WTC11 (cell line): ENCODE results near the gene VAV2. TPM values are rescaled to one million over a fixed set of nuclear protein-coding genes. Genes with fewer than 3 reads are reported as not detected.

Experiments used
- ATAC-seq: fragments of 200-7000 bp; cut with Tn5 transposase; 2 replicates; pipeline ENCODE4 v1.10.0; 2021; ENCODE audit warnings: mild to moderate bottlenecking, moderate library complexity
- CTCF ChIA-PET: fragments of 300-600 bp; sonication (Branson Sonifier 250); formaldehyde crosslinking; loops from one replicate; lab custom pipeline; 2021; ENCODE audit warnings: antibody characterized with exemption; lab: Charles Lee
- POLR2A ChIA-PET: fragments of 350-600 bp; sonication (Branson Sonifier 250); formaldehyde crosslinking; loops from one replicate; lab custom pipeline; 2021; ENCODE audit warnings: antibody characterized with exemption; lab: Charles Lee
- DNase-seq: peaks from one replicate; pipeline ENCODE4 v3.0.0; 2021; ENCODE audit warnings: low spot score
- H3K27ac Mint-ChIP-seq: 2 replicates; pipeline ENCODE4 v1.8.0; 2021; ENCODE audit warnings: mixed read lengths
- H3K27me3 Mint-ChIP-seq: 2 replicates; pipeline ENCODE4 v1.8.0; 2021; ENCODE audit warnings: low read depth, mild to moderate bottlenecking, moderate library complexity, mixed read lengths
- H3K36me3 Mint-ChIP-seq: 2 replicates; pipeline ENCODE4 v1.8.0; 2021; ENCODE audit warnings: mixed read lengths
- H3K4me1 Mint-ChIP-seq: 2 replicates; pipeline ENCODE4 v1.8.0; 2022; ENCODE audit warnings: mixed read lengths
- H3K4me3 Mint-ChIP-seq: 2 replicates; pipeline ENCODE4 v1.8.0; 2021; ENCODE audit warnings: mild to moderate bottlenecking, moderate library complexity, mixed read lengths
- H3K9me3 Mint-ChIP-seq: 2 replicates; pipeline ENCODE4 v1.8.0; 2021; ENCODE audit warnings: mixed read lengths
- GABPB1 ChIP-seq: sonication (generic); formaldehyde crosslinking; IDR thresholded peaks from 2 replicates; pipeline ENCODE4 v1.8.1; 2023; ENCODE audit warnings: mild to moderate bottlenecking, missing genetic modification reagents
- NFATC4 ChIP-seq: fragments of 250-450 bp; sonication (Bioruptor Pico); IDR thresholded peaks from 2 replicates; pipeline ENCODE4 v1.9.0; 2021; ENCODE audit warnings: mild to moderate bottlenecking
- NR3C1 ChIP-seq: sonication (generic); formaldehyde crosslinking; conservative IDR thresholded peaks from 2 replicates; pipeline ENCODE4 v1.8.1; 2023; ENCODE audit warnings: low read depth, mild to moderate bottlenecking, missing genetic modification reagents
- RORB ChIP-seq: fragments of 250-450 bp; sonication (Bioruptor Pico); IDR thresholded peaks from 2 replicates; pipeline ENCODE4 v1.9.0; 2021; ENCODE audit warnings: mild to moderate bottlenecking
- SMAD4 ChIP-seq: sonication (generic); formaldehyde crosslinking; IDR thresholded peaks from 2 replicates; pipeline ENCODE4 v1.8.0; 2022; ENCODE audit warnings: mild to moderate bottlenecking, missing genetic modification reagents
- ZNF263 ChIP-seq: sonication (generic); formaldehyde crosslinking; IDR thresholded peaks from 2 replicates; pipeline ENCODE4 v1.8.1; 2022; ENCODE audit warnings: low read depth, mild to moderate bottlenecking, moderate library complexity, missing genetic modification reagents
- total RNA-seq: library from RNA; stranded (reverse); gene quantifications from 3 replicates; pipeline ENCODE4 v1.2.3, GENCODE V29; 2021
- TF ChIP-seq, protein P1 (sequence below): sonication (generic); formaldehyde crosslinking; IDR thresholded peaks from 2 replicates; pipeline ENCODE4 v1.8.0; 2022; ENCODE audit warnings: missing genetic modification reagents
- TF ChIP-seq, protein P2 (sequence below): sonication (generic); formaldehyde crosslinking; IDR thresholded peaks from 2 replicates; pipeline ENCODE4 v1.8.0; 2023; ENCODE audit warnings: missing genetic modification reagents
- TF ChIP-seq, protein P3 (sequence below): sonication (generic); formaldehyde crosslinking; IDR thresholded peaks from 2 replicates; pipeline ENCODE4 v1.8.1; 2022; ENCODE audit warnings: missing genetic modification reagents, borderline replicate concordance
- TF ChIP-seq, protein P4 (sequence below): sonication (generic); formaldehyde crosslinking; IDR thresholded peaks from 2 replicates; pipeline ENCODE4 v1.8.1; 2023; ENCODE audit warnings: mild to moderate bottlenecking, missing genetic modification reagents, moderate library complexity
- TF ChIP-seq, protein P5 (sequence below): sonication (generic); formaldehyde crosslinking; conservative IDR thresholded peaks from 2 replicates; pipeline ENCODE4 v1.8.1; 2022; ENCODE audit warnings: mild to moderate bottlenecking, missing genetic modification reagents
- TF ChIP-seq, protein P6 (sequence below): sonication (generic); formaldehyde crosslinking; IDR thresholded peaks from 2 replicates; pipeline ENCODE4 v1.8.0; 2023; ENCODE audit warnings: mild to moderate bottlenecking, missing genetic modification reagents

Gene VAV2
- total RNA-seq, 1 experiment from 2014 or later = 39.7 TPM

DNA sequence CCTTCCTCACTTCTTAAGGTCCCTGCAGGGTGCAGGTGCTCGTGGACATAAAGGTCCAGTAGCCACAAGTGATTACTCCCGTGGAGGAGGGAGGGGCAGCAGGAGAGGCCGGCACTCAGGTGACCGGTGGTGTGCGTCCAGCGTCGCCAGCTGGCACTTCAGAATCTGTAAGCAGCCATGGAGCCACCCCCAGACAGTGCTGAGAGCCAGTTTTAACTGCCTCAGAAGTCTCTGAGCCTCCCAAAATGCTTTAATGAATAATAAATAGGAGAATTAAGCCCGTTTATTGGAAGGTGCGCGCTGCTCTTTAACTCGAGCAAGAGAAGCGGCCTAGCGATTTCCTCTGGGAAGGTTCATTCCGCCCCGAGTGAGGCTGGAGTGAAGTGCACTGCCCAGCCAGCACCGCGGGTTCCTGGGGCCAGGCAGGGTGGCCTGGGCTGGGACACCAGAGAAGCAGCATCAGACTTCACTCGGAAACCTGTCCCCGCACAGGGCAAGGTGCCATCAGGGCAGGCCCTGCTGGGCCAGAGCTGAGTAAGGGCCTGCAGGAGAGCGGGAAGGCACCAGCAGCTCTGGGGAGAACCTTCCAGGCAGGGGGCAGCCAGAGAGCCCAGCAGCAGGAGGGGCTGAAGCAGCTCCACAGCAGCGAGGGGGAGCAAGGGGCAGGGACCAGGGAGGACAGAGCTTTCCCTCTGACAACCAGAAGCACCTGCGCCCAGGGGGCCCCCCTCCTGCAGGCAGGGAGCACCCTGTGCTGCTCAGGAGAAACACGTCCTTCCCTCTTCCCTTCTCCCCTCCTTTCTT lies 61.2 kb downstream of the VAV2 start:
- no peak overlapping the region; the same call in 1 of the 2 replicates for H3K27ac Mint-ChIP-seq
- H3K4me3 Mint-ChIP-seq = no peak overlapping the region

DNA sequence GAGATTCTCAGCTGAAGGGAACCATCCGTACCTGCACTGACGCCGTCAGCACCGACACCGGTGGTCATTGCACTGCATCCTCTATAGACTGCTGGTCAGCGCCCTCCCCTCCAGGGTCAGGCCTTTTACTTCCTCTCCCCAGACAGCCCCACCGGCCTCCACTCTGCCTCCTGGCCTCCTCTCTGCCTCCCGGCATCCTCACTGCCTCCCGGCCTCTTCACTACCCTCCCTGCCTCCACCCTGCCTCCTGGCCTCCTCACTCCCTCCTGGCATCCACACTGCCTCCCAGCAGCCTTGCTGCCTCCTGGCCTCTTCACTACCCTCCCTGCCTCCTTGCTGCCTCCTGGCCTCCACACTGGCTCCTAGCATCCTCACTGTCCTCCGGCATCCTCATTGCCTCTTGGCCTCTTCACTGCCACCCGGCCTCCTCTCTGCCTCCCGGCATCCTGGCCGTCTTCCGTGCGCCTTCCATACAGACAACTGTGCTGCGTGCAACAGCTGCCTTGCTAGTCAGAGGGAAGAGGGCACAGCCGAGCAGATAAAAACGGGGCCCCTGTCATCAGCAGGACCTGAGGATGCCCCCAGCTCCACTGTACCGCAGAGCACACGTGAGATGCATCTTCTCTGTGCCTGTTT lies 62.0 kb downstream of the VAV2 start:
- Mint-ChIP-seq H3K27me3 (no peaks in the 10 kb centered on the region), H3K27ac (peak overlapping the region; percentile 41; the same call in 1 of the 2 replicates), H3K9me3 (peaks cover 12% of the 10 kb centered on the region), H3K36me3 (peaks cover 20% of the 10 kb centered on the region), H3K4me1 (peaks cover 2% of the 10 kb centered on the region; the same call in 1 of the 2 replicates), H3K4me3 (no peak overlapping the region)
- TF ChIP-seq, protein P1, sequence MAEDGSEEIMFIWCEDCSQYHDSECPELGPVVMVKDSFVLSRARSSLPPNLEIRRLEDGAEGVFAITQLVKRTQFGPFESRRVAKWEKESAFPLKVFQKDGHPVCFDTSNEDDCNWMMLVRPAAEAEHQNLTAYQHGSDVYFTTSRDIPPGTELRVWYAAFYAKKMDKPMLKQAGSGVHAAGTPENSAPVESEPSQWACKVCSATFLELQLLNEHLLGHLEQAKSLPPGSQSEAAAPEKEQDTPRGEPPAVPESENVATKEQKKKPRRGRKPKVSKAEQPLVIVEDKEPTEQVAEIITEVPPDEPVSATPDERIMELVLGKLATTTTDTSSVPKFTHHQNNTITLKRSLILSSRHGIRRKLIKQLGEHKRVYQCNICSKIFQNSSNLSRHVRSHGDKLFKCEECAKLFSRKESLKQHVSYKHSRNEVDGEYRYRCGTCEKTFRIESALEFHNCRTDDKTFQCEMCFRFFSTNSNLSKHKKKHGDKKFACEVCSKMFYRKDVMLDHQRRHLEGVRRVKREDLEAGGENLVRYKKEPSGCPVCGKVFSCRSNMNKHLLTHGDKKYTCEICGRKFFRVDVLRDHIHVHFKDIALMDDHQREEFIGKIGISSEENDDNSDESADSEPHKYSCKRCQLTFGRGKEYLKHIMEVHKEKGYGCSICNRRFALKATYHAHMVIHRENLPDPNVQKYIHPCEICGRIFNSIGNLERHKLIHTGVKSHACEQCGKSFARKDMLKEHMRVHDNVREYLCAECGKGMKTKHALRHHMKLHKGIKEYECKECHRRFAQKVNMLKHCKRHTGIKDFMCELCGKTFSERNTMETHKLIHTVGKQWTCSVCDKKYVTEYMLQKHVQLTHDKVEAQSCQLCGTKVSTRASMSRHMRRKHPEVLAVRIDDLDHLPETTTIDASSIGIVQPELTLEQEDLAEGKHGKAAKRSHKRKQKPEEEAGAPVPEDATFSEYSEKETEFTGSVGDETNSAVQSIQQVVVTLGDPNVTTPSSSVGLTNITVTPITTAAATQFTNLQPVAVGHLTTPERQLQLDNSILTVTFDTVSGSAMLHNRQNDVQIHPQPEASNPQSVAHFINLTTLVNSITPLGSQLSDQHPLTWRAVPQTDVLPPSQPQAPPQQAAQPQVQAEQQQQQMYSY (CRISPR knock-in tag) = no peak
- TF ChIP-seq NR3C1 (CRISPR knock-in tag) (no peak), RORB (CRISPR knock-in tag) (no peak), GABPB1 (CRISPR knock-in tag) (no peak), SMAD4 (CRISPR knock-in tag) (no peak), ZNF263 (CRISPR knock-in tag) (no peak), NFATC4 (CRISPR knock-in tag) (no peak)
- TF ChIP-seq, protein P2, sequence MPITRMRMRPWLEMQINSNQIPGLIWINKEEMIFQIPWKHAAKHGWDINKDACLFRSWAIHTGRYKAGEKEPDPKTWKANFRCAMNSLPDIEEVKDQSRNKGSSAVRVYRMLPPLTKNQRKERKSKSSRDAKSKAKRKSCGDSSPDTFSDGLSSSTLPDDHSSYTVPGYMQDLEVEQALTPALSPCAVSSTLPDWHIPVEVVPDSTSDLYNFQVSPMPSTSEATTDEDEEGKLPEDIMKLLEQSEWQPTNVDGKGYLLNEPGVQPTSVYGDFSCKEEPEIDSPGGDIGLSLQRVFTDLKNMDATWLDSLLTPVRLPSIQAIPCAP (CRISPR knock-in tag) = no peak
- TF ChIP-seq, protein P3, sequence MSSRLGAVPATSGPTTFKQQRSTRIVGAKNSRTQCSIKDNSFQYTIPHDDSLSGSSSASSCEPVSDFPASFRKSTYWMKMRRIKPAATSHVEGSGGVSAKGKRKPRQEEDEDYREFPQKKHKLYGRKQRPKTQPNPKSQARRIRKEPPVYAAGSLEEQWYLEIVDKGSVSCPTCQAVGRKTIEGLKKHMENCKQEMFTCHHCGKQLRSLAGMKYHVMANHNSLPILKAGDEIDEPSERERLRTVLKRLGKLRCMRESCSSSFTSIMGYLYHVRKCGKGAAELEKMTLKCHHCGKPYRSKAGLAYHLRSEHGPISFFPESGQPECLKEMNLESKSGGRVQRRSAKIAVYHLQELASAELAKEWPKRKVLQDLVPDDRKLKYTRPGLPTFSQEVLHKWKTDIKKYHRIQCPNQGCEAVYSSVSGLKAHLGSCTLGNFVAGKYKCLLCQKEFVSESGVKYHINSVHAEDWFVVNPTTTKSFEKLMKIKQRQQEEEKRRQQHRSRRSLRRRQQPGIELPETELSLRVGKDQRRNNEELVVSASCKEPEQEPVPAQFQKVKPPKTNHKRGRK (CRISPR knock-in tag) = no peak
- TF ChIP-seq, protein P4, sequence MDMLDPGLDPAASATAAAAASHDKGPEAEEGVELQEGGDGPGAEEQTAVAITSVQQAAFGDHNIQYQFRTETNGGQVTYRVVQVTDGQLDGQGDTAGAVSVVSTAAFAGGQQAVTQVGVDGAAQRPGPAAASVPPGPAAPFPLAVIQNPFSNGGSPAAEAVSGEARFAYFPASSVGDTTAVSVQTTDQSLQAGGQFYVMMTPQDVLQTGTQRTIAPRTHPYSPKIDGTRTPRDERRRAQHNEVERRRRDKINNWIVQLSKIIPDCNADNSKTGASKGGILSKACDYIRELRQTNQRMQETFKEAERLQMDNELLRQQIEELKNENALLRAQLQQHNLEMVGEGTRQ = no peak
- CTCF ChIA-PET = interaction anchor here (0.6 kb wide), 1 partner anchor 108 kb away, joined by 3 read pairs; no protein-coding TSS in a partner anchor
- POLR2A ChIA-PET = no interaction called here
- ATAC-seq = no peak
- DNase-seq = no peak

More for the DNA sequence above, 61.2 kb downstream of the VAV2 start:
- TF ChIP-seq, protein P5, sequence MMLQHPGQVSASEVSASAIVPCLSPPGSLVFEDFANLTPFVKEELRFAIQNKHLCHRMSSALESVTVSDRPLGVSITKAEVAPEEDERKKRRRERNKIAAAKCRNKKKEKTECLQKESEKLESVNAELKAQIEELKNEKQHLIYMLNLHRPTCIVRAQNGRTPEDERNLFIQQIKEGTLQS (CRISPR knock-in tag) = no peak
- no peak for TF ChIP-seq GABPB1 (CRISPR knock-in tag)
- TF ChIP-seq, protein P6, sequence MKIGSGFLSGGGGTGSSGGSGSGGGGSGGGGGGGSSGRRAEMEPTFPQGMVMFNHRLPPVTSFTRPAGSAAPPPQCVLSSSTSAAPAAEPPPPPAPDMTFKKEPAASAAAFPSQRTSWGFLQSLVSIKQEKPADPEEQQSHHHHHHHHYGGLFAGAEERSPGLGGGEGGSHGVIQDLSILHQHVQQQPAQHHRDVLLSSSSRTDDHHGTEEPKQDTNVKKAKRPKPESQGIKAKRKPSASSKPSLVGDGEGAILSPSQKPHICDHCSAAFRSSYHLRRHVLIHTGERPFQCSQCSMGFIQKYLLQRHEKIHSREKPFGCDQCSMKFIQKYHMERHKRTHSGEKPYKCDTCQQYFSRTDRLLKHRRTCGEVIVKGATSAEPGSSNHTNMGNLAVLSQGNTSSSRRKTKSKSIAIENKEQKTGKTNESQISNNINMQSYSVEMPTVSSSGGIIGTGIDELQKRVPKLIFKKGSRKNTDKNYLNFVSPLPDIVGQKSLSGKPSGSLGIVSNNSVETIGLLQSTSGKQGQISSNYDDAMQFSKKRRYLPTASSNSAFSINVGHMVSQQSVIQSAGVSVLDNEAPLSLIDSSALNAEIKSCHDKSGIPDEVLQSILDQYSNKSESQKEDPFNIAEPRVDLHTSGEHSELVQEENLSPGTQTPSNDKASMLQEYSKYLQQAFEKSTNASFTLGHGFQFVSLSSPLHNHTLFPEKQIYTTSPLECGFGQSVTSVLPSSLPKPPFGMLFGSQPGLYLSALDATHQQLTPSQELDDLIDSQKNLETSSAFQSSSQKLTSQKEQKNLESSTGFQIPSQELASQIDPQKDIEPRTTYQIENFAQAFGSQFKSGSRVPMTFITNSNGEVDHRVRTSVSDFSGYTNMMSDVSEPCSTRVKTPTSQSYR (CRISPR knock-in tag) = no peak
- TF ChIP-seq, all 79 proteins: peak for 0
- POLR2A ChIA-PET = no interaction called here
- DNase-seq (no peak), ATAC-seq (no peak)
- peaks cover 20% of the 10 kb centered on the region for H3K36me3 Mint-ChIP-seq
- CTCF ChIA-PET = interaction anchor here (0.6 to 0.8 kb wide), 3 partner anchors 62 to 281 kb away, joined by 3 read pairs; no protein-coding TSS in a partner anchor
- H3K9me3 Mint-ChIP-seq = peaks cover 12% of the 10 kb centered on the region
- peaks cover 5% of the 10 kb centered on the region for H3K4me1 Mint-ChIP-seq
- H3K27me3 Mint-ChIP-seq = no peaks in the 10 kb centered on the region
